Right lung (tissue), 5 donors: ENCODE measurements around the gene PDZRN4. TPM values are rescaled to one million over a fixed set of nuclear protein-coding genes. Genes with fewer than 3 reads are reported as not detected.
"Not testable (repeated sequence)": the region's sequence is repeated elsewhere in the genome, so short reads cannot be mapped to it uniquely, and the experiment has no call there.

Experiments
- DNase-seq, 2 donors: peaks; one replicate each; pipeline ENCODE4 v3.0.0-alpha.2; 2013
- polyA plus RNA-seq, 5 donors: library from polyadenylated mRNA; unstranded; fragments of 120-200 nt; gene quantifications; one replicate each; pipeline versions ENCODE4 v1.2.1 to v1.2.3, GENCODE V29; 2013; ENCODE audit warnings: inconsistent platforms in 1 of 5, low replicate concordance in 1 of 5; ENCODE audit not compliant: insufficient read length in 5 of 5, insufficient read depth in 1 of 5

PDZRN4 gene
- polyA plus RNA-seq, 5 donors: 0.16 to 0.59 (median 0.35) TPM

DNA sequence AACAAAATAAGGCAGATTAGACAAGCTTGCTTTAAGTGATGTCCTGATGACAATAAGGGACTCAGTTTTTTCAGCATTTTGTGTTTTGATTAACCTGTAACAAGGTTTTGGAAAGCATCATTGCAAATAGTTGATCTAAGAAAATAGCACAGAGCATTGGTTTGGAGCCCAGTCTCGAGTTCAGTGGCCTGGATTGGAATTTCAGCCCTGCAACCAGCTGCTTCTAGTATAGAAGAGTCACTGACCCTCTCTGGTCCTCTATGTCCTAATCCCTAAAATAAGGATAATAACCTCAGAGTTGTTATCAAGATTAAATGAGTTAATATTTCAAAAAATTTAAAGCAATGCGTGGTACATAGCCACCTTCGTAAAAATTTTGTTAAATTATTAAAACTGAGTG, 25.5 kb downstream of the PDZRN4 start:
- DNase-seq: no peak

DNA sequence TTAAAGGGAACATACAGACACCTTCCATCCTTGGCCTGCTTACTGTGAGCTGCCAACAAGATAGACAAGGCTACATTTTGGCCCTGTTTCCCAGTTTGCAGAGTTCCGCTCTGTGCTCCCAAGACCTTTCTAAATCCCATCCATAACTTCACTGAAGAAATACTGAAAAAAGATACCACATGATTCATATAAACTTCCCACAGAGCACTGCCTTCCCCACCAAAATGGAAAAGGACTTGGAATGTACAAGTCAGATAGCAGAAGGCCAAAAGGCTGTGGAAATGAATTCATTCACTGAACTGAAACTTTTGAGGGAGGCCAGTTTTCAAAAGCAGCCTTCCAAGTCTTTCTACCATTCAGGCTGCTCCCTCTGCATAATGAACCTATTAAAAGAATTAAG, 29.6 kb downstream of the PDZRN4 start:
- DNase-seq: no peak

DNA sequence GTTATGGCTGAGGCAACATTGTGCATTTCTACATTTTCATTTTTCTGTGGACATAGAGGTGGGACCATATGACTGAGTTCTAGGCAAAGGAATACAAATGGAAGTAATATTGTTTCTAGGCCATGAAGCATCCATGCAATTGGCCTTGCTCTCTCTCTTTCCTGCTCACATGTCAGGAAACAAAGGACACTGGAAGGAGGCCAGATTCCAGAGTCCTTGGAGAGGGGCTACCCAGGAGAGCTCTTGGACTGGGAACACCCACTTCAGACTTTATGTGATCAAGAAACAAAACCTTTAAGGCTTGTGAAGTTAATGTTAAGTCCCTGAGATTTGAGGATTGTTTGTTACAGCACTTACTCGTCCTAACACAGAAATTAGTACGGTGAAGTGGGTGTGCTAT, 32.8 kb downstream of the PDZRN4 start:
- no peak for DNase-seq

DNA sequence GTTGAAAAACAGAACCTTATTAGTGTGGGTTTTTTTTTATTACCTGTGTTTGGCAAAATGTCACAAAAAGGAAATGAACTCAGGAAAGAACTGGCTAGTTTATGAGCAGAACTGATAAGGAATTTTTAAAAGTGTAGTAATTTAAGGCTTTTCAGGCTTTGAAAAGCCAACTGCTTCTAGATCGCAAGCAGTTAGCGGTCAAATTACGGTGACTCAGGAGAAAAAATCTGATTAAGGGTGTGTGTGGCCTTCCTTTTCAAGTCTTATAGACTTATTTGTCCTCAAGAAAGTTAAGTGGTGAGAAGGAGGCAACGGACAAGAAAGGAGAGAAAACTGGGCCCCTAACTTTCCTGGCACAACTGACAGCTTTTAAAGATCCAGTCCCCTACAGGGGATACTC, 33.4 kb downstream of the PDZRN4 start:
- no peak for DNase-seq

DNA sequence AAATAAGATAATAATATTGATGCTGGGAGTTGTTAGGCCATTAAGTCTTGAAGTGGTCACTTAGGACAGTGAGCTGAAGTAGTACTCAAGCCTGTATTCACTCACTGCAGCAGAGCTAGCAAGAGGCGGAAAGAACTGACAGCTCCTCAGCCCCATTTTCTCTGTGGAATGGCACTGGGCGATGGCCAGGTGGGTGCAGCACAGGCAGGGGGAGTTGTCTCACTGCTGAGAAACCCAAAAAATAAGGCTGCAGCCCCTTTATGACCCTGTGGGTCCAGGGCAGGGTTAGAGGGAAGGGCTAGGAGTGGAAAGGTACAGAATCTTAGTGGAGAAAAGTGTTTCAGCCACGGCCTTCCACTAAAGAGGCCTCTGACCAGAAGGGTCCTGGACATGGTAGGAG, 35.5 kb downstream of the PDZRN4 start:
- DNase-seq: no peak

DNA sequence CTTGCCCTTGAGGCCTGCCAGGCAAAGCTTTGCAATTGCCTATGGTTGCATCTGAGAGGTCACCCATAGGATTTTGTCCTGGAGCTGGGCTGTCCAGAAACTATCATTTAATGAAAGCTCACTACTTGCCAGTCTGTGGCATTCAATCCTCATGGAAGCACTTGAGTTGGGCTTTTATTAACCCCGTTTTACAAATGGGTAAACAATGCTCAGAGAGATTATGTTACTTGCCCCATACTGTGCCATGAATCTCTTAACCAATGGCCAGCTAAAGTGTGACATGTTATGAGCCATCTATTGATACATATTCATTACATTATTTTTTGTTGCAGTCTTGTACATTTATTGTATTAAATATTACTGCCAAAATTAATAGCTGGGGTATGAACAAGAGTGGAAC, 35.9 kb downstream of the PDZRN4 start:
- no peak for DNase-seq

DNA sequence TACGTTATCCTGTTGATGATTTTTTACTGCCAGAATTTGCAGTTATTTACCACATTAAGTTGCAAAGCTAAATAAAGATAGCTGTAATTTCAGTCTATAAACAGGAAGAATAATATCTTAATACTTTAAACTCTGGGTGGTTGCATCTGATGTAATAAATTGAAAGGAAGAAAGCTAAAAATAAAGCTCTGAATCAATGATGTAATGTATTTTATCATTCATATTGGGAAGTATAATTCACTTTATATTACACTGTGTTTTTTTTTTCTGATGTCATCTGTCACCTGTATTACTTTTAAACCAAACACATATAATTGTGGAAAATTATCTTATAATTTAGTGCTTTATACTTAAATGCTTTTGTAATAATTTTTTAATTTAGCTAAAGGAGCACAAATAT, 37.1 kb downstream of the PDZRN4 start:
- no peak for DNase-seq

DNA sequence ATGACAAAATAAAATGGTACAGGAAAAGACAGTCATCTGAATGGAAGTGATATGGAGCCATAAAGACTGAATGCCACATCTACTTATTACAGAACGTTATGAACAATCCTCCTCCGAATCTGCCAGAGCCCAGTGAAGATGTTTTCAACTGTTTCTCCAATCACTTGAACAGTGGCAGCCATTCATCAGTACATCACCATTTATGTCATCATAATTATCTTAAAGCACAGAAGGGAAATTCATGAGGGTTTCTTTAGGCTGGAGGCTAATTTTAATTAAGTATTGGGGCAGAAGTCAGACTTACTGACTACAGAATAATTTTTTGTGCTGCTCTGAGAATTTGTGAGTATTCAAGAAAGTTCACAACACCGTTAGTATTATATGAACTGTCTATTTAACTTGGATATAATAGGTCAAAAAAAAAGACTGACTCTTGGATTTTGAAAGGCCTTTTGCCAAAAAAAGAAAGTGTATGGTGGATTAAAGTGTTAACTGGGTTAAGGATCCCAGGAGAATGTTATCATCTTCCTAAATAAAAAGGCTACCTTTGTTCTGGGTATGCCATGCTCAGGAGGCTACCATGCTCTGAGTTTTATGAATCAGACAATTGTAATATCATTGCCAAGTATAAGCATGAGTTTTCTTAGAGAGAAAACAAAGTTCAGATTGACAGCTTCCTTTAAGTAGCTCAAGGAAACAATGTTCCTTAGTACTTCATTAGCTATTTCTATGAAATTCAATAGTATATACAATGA, 40.1 kb downstream of the PDZRN4 start:
- no peak for DNase-seq

DNA sequence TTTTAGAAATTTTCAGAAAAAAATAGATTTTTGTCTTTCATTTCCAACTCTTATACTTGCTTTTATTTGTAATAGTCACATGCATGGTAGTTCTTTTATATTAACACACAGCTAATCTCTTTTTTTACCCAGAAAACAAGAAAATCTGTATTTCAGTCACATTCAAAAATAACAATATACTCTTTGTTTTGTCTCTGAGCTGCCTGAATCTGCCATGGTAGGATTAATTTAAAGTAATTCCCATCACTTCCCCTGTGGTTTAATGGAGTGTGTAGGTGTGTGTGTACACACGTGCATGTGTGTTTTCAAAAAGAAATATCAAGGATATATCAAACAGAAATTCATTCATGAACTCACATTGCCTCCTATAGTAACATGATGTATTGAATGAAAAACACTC, 42.6 kb downstream of the PDZRN4 start:
- DNase-seq: no peak

DNA sequence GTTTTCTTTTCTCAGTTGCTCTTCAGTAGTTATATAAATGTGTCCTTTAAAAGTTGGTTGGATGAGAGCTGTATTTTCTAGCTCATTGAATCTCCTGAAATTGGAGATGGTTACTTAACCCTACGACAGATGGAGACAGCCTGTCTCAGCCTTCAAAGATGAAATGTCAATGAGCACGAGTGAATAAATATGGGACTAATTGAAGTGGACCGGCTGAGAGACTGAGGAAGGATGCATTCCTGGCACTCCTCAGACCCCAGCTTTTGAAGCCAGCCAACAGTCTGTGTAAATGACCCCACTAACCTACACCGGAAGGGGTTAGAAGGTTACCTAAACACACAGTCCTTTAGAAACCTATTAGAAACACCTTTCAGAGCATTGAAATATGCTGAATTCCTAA, 46.6 kb downstream of the PDZRN4 start:
- DNase-seq: no peak

DNA sequence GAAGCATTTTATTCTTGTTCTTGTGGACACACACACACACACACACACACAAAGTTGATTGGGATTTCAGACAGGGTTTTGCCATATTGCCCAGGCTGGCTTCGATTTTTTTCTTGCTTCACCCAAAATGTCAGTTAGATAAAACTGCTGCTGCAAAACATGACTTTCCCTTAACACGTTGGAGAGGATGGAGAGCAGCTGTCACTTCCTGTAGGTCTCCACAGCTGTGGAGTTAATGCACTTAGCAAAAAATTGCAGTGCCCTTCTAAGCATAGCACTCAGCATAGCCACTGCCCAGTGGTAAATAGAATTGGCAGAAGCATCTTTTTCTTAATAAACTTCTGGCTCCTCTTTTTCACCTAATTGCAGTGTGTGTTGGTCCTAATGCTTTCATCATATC, 54.5 kb downstream of the PDZRN4 start:
- peak; percentile 17 to 30 for DNase-seq

DNA sequence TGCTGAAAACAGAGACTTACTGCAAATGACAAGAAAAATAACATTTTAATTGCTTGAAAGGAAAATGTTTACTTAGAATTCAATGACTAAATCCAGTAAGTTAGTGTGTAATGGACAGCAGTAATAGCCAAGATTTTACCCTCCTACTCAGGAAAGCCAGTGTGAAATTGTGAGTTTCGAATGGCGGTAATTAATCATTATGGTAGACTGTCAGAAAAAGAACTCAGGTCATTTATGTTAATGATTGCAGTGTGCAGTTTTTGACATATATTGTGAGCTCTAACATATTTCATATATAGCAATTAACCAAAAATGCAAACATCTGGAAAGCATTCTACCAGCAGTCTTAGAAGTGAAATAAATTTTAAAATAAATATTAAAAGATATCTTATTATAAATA, 60.3 kb downstream of the PDZRN4 start:
- peak in 1 of 2 donors; percentile 4 for DNase-seq

DNA sequence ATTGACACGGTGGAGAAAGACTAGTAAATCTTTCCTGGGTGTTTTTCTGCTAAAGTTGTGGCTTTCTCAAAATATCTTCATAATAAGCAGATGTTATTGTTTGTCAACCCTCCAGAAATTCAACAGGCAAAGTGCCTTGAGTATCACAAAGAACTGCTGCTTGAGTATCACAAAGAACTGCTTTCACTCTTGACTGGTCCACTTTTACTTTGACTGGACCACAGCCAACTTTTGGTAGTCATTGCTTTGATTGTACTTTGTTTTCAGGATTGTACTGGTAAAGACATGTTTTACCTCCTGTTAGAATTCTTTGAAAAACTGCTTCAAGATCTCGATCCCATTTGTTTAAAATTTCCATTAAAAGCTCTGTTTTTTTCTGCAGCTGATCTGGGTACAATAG, 62.6 kb downstream of the PDZRN4 start:
- DNase-seq: no peak

DNA sequence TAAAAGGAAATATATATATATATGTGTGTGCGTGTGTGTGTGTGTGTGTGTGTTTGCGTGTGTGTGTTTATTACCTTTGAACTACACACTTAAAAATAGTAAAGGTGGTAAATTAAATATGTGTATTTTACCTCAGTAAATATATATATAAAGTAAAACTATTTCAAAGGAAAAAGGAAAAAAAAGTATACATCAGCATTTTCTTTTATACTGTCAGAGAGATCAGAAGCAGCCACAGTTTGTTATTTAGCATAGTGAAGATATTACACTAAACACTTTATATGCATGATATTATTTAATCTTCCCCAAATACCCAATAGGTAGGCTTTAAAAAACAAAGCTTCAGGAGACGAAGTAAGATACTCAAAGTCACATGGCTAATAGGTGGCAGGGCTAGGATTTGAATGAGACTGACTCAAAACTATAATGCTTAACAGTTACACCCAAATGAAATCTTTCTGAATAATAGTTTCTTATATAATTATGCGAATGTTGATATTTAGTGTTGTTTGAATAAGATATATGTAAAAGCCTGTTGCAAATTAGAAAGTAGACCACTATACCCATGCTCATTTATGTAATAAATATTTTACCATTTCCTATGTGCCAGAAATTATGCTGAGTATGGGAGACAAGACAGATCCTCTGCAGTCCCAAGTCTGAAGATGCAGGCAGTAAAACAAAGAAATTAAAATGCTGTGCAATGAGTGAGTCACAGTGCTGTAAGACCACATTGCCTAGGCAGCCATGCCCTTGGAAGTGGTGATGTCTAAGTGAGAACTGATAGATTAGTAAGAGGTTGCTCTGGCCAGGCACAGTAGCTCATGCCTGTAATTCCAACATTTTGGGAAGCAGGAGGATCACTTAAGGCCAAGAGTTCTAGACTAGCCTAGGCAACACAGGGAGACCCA, 66.1 kb downstream of the PDZRN4 start:
- no peak for DNase-seq

DNA sequence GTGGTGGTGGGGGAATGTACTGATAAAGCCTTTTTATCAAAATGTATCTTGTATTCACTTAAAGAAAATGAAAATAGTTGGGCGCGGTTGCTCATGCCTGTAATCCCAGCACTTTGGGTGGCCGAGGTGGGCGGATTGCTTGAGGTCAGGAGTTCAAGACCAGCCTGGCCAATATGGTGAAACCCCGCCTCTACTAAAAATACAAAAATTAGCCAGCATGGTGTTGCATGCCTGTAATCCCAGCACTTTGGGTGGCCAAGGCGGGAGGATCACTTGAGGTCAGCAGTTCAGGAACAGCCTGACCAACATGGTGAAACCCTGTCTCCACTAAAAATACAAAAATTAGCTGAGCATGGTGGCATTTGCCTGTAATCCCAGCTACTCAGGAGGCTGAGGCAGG, 75.1 kb downstream of the PDZRN4 start:
- not testable (repeated sequence) for DNase-seq

DNA sequence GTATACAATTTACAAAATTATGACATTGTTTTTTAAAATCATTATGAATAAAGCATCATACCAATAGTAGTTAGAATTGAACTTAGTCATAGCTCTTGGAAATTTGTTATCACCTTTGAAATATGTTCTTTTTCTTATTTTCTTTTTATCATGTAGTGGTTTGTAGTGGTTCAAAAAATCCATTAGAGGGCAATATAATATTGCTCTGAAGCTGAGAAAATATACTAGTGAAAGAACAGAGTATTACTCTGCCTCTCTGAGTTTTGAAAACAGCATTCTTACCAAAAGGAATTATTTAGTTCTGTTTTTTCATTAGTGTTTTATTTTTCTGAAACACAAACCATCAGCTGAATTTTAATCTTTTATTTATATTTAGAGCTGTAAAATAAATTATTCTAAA, 76.2 kb downstream of the PDZRN4 start:
- DNase-seq: no peak

DNA sequence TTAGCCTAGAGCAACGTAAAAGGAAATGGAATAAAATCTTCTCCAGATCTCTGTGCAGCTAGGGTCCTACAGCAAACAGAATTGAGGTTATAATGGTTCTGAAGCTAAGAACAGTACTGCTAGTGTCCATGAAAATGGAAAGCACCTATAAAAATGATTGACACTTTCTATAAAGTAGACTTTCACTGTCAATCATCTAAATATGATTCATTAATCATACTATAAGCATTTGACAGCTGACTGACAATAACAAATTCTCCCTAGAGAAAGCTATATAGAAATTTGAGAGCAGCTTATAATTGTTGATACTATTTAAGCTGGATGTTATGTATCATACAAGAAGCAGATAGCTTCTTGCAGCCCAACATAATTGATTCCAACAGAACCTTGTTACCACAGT, 80.9 kb downstream of the PDZRN4 start:
- no peak for DNase-seq

DNA sequence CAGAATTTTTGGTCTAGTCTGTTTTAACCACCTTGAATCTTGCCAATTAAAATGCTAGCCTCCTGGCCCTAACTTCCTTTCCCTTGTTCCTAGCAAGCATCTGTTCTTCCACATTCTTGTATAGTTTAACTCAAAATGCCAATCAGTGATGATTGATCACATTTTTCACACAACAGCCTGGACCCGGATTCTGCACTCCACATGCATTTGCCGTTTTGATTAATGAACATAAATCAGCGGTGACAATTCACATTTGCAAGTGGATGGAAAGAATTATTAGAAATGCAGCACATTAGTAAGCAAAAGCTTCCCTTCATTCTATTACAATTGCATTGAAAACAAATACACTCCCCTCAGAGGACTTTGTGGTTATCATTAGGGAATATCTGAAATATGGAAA, 83.4 kb downstream of the PDZRN4 start:
- DNase-seq: no peak

DNA sequence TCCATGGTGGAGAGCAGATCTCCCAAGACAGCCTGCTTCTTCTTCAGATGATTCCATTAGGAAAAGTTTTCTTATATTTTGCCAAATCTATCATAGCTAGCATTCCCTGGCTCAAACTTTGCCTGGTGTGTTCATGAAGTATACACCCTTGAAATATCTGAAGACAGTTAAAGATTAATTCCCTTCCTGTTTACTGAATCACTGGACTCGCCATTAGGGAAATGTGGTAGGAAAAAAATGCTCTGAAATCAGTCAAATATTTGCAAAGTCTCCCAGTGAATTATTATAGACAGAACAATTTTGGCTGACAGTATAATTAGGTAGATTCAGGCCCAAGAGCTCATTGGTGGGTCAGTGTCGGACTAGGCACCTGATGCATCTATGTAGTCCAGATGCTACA, 86.5 kb downstream of the PDZRN4 start:
- DNase-seq: no peak

DNA sequence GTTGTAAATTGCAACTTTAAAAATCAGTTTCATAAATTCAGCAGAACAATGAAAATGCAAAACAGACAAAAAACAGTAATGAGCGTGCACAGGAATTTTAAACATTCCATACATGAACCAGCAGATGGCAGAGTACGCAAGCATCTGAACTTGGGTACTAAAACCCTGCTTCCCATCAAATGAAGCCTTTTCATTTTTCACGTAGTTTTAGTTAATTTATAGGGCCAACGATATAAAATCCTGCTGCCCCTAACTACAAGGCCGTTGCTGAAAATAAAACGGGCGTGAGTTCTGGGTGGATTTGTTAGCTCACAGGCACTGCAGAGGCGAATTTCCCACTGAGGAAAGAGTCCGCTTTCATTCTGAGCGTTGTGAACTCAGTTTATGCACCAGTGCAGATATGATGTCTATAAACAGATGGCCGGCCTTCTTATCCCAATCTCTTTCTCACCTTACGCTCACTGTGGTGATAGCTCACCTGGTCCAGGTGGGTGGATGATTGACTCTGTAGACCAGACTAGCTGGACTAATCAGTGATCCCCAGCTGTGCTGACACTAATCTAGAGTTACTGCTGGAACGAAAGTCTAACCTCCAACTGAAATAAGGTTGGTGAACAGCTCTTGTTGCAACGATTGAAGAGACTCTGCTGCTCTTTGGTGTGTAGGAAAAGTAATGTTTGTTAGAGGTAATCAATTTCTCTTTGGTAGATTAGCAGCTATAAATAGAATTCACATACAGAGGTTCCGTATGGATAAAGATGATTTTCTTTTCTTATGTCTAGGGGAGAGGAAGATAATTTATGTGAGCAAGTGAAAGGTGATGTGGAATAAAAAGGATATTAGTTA, 89.2 kb downstream of the PDZRN4 start:
- DNase-seq: peak in 1 of 2 donors; percentile 34

DNA sequence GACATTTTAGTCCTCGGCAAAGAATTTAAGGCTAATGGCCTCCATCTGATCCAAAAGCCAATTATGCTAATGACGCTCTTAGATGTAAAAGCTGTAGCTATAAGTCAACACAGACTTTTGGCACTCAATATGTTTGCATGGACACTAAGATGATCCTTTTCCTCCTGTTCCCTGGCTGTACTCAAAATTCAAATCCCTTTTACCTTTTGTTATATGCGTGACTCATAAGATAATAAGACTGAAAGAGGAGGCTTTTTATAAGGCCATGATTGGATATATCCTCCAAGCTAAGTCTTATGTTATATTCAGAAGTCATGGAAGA, 89.8 kb downstream of the PDZRN4 start:
- DNase-seq: no peak

DNA sequence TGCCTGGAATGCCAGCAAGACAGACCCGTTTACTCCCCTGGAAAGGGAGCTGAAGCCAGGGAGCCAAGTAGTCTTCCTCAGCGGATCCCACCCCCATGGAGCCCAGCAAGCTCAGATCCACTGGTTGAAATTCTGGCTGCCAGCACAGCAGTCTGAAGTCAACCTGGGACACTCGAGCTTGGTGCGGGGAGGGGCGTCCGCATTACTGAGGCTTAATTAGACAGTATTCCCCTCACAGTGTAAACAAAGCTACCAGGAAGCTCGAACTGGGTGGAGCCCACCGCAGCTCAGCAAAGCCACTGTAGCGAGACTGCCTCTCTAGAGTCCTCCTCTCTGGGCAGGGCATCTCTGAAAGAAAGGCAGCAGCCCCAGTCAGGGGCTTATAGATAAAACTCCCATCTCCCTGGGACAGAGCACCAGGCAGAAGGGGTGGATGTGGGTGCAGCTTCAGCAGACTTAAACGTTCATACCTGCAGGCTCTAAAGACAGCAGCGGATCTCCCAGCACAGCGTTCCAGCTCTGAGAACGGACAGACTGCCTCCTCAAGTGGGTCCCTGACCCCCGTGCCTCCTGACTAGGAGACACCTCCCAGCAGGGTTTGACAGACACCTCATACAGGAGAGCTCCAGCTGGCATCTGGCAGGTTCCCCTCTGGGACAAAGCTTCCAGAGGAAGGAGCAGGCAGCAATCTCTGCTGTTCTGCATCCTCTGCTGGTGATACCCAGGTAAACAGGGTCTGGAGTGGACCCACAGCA, 92.4 kb downstream of the PDZRN4 start:
- not testable (repeated sequence) for DNase-seq
